Measurements from ENCODE around the gene ACVR1B. TPM values are rescaled to one million over a fixed set of nuclear protein-coding genes. Genes with fewer than 3 reads are reported as not detected.

The ACVR1B gene
- total and polyA plus RNA-seq, 2 donors (not counting 1 experiment from before 2014, with no cell fraction given): 3.4 to 10.6 TPM

- Histone ChIP-seq H3K4me1 (ENCODE audit: control insufficient read depth in 2 of 2, insufficient read depth in 2 of 2, low read length in 2 of 2) (no peaks in the 10 kb centered on the region), H3K9me3 (ENCODE audit: control extremely low read depth in 1 of 3, control insufficient read depth in 2 of 3, insufficient read depth in 1 of 3, low read length in 2 of 3) (no peaks in the 10 kb centered on the region), H3K4me3 (ENCODE audit: control extremely low read depth in 1 of 5, extremely low read depth in 1 of 5, insufficient read depth in 1 of 5, low read depth in 2 of 5, low read length in 4 of 5) (no peak overlapping the region), H3K79me2 (ENCODE audit: control insufficient read depth, insufficient read depth, low read length) (no peaks in the 10 kb centered on the region), H3K36me3 (replicated peaks in 1 of 2; ENCODE audit: control extremely low read depth in 1 of 2, control insufficient read depth in 1 of 2, extremely low read depth in 1 of 2, insufficient read depth in 2 of 2, low read length in 1 of 2) (no peaks in the 10 kb centered on the region), H3K9ac (ENCODE audit: low read length) (no peak overlapping the region), H3K27ac (ENCODE audit: low read length in 2 of 2) (no peak overlapping the region), H3K4me2 (replicated peaks; ENCODE audit: low read depth, low read length, poor library complexity, severe bottlenecking) (no peak overlapping the region), H3K27me3 (replicated peaks in 1 of 4; ENCODE audit: control extremely low read depth in 1 of 4, control insufficient read depth in 3 of 4, insufficient read depth in 4 of 4, low read length in 3 of 4) (peaks cover 0 to 3% (median 0%) of the 10 kb centered on the region in 4 experiments), H4K20me1 (ENCODE audit: control insufficient read depth, insufficient read depth, low read length, poor library complexity, severe bottlenecking) (no peaks in the 10 kb centered on the region), H2AFZ (ENCODE audit: insufficient read depth, low read depth, low read length, poor library complexity, severe bottlenecking) (no peak overlapping the region)
- TF ChIP-seq EZH2 (IDR thresholded peaks at IDR 0.05; ENCODE audit: borderline replicate concordance, insufficient read depth, low read depth, low read length, poor library complexity, severe bottlenecking) (no peak), CTCF (IDR thresholded peaks at IDR 0.05) (no peak)
- ChIA-PET CTCF (no interaction called here), POLR2A (no interaction called here)
- ATAC-seq (ENCODE audit: low read depth) (no peak), DNase-seq (no peak)
- Mint-ChIP-seq H3K4me3 (no peak overlapping the region), H3K4me1 (no peaks in the 10 kb centered on the region), H3K9me3 (ENCODE audit: insufficient read depth) (no peaks in the 10 kb centered on the region), H3K27ac (no peak overlapping the region), H3K27me3 (peaks cover 12% of the 10 kb centered on the region)
- intact Hi-C loops (cut with micrococcal nuclease): no loop called here
- 95% methylated on average over 27 of the region's 28 CpGs for WGBS (ENCODE audit: insufficient coverage)
Observed at GRCh38 chr12:51915003-51915625, 36.4 kb upstream of the ACVR1B start.

- CTCF ChIA-PET: no interaction called here
Observed at GRCh38 chr12:51915951-51916350, 35.5 kb upstream of the ACVR1B start.

More at GRCh38 chr12:51915951-51916350, 35.5 kb upstream of the ACVR1B start:
- Histone ChIP-seq H3K4me2 (replicated peaks; ENCODE audit: low read depth, low read length, poor library complexity, severe bottlenecking) (no peak overlapping the region), H3K27me3 (replicated peaks in 1 of 4; ENCODE audit: control extremely low read depth in 1 of 4, control insufficient read depth in 3 of 4, insufficient read depth in 4 of 4, low read length in 3 of 4) (peaks cover 0 to 2% (median 0%) of the 10 kb centered on the region in 4 experiments), H3K79me2 (ENCODE audit: control insufficient read depth, insufficient read depth, low read length) (no peaks in the 10 kb centered on the region), H3K36me3 (replicated peaks in 1 of 2; ENCODE audit: control extremely low read depth in 1 of 2, control insufficient read depth in 1 of 2, extremely low read depth in 1 of 2, insufficient read depth in 2 of 2, low read length in 1 of 2) (no peaks in the 10 kb centered on the region), H2AFZ (ENCODE audit: insufficient read depth, low read depth, low read length, poor library complexity, severe bottlenecking) (no peak overlapping the region), H4K20me1 (ENCODE audit: control insufficient read depth, insufficient read depth, low read length, poor library complexity, severe bottlenecking) (no peaks in the 10 kb centered on the region), H3K4me1 (ENCODE audit: control insufficient read depth in 2 of 2, insufficient read depth in 2 of 2, low read length in 2 of 2) (no peaks in the 10 kb centered on the region), H3K9ac (ENCODE audit: low read length) (no peak overlapping the region), H3K27ac (ENCODE audit: low read length in 2 of 2) (no peak overlapping the region), H3K4me3 (ENCODE audit: control extremely low read depth in 1 of 5, extremely low read depth in 1 of 5, insufficient read depth in 1 of 5, low read depth in 2 of 5, low read length in 4 of 5) (no peak overlapping the region), H3K9me3 (ENCODE audit: control extremely low read depth in 1 of 3, control insufficient read depth in 2 of 3, insufficient read depth in 1 of 3, low read length in 2 of 3) (no peaks in the 10 kb centered on the region)
- H3K27me3 Mint-ChIP-seq: peaks cover 11% of the 10 kb centered on the region
- WGBS (ENCODE audit: insufficient coverage): 98% methylated on average over 10 of the region's 11 CpGs
- no peak for ATAC-seq (ENCODE audit: low read depth)
- POLR2A ChIA-PET: no interaction called here
- no peaks in the 10 kb centered on the region for H3K4me1 Mint-ChIP-seq
- no peak overlapping the region for H3K27ac Mint-ChIP-seq
- TF ChIP-seq CTCF (IDR thresholded peaks at IDR 0.05) (no peak), EZH2 (IDR thresholded peaks at IDR 0.05; ENCODE audit: borderline replicate concordance, insufficient read depth, low read depth, low read length, poor library complexity, severe bottlenecking) (no peak)
- intact Hi-C loops (cut with micrococcal nuclease): no loop called here
- no peak for DNase-seq
- no peaks in the 10 kb centered on the region for H3K9me3 Mint-ChIP-seq (ENCODE audit: insufficient read depth)
- H3K4me3 Mint-ChIP-seq: no peak overlapping the region

Measured in B cell (primary cell).